HEK293 (cell line): Measurements from ENCODE around the gene RAB3C.

ENCODE experiments used
- CTCF ChIA-PET: fragments of 350-600 bp; formaldehyde crosslinking; extraction: SDS; loops from one replicate; lab custom pipeline; 2021; ENCODE audit warnings: antibody characterized with exemption; lab: Yijun Ruan, JAX
- POLR2A ChIA-PET: fragments of 300-600 bp; formaldehyde crosslinking; extraction: SDS; loops from one replicate; lab custom pipeline; 2020; ENCODE audit warnings: antibody characterized with exemption, inconsistent platforms; lab: Yijun Ruan, JAX
- H3K27ac ChIP-seq: fragments of 200-500 bp; sonication (Bioruptor generic); 2 replicates; pipeline ENCODE4 v1.5.1; 2014; ENCODE audit warnings: low read depth, low read length, control low read depth, inconsistent platforms; ENCODE audit errors: extremely low read depth
- H3K36me3 ChIP-seq, 2 experiments: fragments of 200-500 bp in 1 of 2; sonication (Bioruptor generic) in 1 of 2; 1 replicate in 1 of 2; 2 replicates in 1 of 2; pipeline ENCODE4 v1.5.1; 2014 to 2017; ENCODE audit warnings: inconsistent platforms in 2 of 2, low read length in 2 of 2; ENCODE audit not compliant: control insufficient read depth in 2 of 2, insufficient read depth in 1 of 2
- H3K4me1 ChIP-seq: fragments of 200-500 bp; sonication (Bioruptor generic); 2 replicates; pipeline ENCODE4 v1.5.1; 2014; ENCODE audit warnings: mild to moderate bottlenecking, low read length, inconsistent platforms; ENCODE audit not compliant: control insufficient read depth, insufficient read depth
- H3K4me3 ChIP-seq: 2 replicates; pipeline ENCODE4 v1.5.1; 2011; ENCODE audit warnings: low read depth, mild to moderate bottlenecking, control low read depth, low read length, moderate library complexity
- H3K9me3 ChIP-seq: fragments of 200-500 bp; sonication (Bioruptor generic); 2 replicates; pipeline ENCODE4 v1.5.1; 2014; ENCODE audit warnings: low read depth, low read length, inconsistent platforms; ENCODE audit not compliant: control insufficient read depth, insufficient read depth
- ATF2 ChIP-seq: fragments of 450-650 bp; formaldehyde crosslinking; IDR thresholded peaks from 2 replicates; pipeline ENCODE4 v1.5.1; 2016; ENCODE audit warnings: missing biosample characterization, missing genetic modification characterization, low read depth
- GFI1B ChIP-seq: fragments of 450-650 bp; formaldehyde crosslinking; IDR thresholded peaks from 2 replicates; pipeline ENCODE4 v1.5.1; 2016; ENCODE audit warnings: missing biosample characterization, missing genetic modification characterization
- HIC1 ChIP-seq: fragments of 450-650 bp; formaldehyde crosslinking; IDR thresholded peaks from 2 replicates; pipeline ENCODE4 v1.5.1; 2016; ENCODE audit warnings: missing biosample characterization, missing genetic modification characterization
- INSM2 ChIP-seq: fragments of 450-650 bp; formaldehyde crosslinking; IDR thresholded peaks from 2 replicates; pipeline ENCODE4 v1.5.1; 2016; ENCODE audit warnings: missing biosample characterization, missing genetic modification characterization
- PBX3 ChIP-seq: sonication (generic); formaldehyde crosslinking; IDR thresholded peaks from 2 replicates; pipeline ENCODE4 v1.8.1; 2022; ENCODE audit warnings: mild to moderate bottlenecking, moderate library complexity, missing genetic modification reagents
- PRDM10 ChIP-seq: fragments of 450-650 bp; formaldehyde crosslinking; IDR thresholded peaks from 2 replicates; pipeline ENCODE4 v1.5.1; 2016; ENCODE audit warnings: missing biosample characterization, missing genetic modification characterization
- REST ChIP-seq: fragments of 450-650 bp; formaldehyde crosslinking; IDR thresholded peaks from 2 replicates; pipeline ENCODE4 v1.5.1; 2016; ENCODE audit warnings: missing biosample characterization, missing genetic modification characterization
- SETDB1 ChIP-seq: IDR thresholded peaks from one replicate; pipeline ENCODE4 v1.6.1; 2017; ENCODE audit warnings: mild to moderate bottlenecking, low read length, moderate library complexity, mixed read lengths; ENCODE audit not compliant: insufficient read length
- ZBTB48 ChIP-seq: fragments of 450-650 bp; formaldehyde crosslinking; IDR thresholded peaks from 2 replicates; pipeline ENCODE4 v1.5.1; 2016; ENCODE audit warnings: missing biosample characterization, missing genetic modification characterization
- ZBTB6 ChIP-seq: fragments of 450-650 bp; formaldehyde crosslinking; IDR thresholded peaks from 2 replicates; pipeline ENCODE4 v1.5.1; 2017; ENCODE audit warnings: missing biosample characterization, missing genetic modification characterization
- ZFP69B ChIP-seq: fragments of 450-650 bp; formaldehyde crosslinking; IDR thresholded peaks from 2 replicates; pipeline ENCODE4 v1.5.1; 2016; ENCODE audit warnings: missing biosample characterization, missing genetic modification characterization
- ZNF214 ChIP-seq: fragments of 450-650 bp; formaldehyde crosslinking; IDR thresholded peaks from 2 replicates; pipeline ENCODE4 v1.5.1; 2017; ENCODE audit warnings: missing biosample characterization, mild to moderate bottlenecking, missing genetic modification characterization, borderline replicate concordance
- ZNF24 ChIP-seq: fragments of 450-650 bp; formaldehyde crosslinking; IDR thresholded peaks from 2 replicates; pipeline ENCODE4 v1.5.1; 2016; ENCODE audit warnings: missing biosample characterization, missing genetic modification characterization
- ZNF560 ChIP-seq: fragments of 450-650 bp; formaldehyde crosslinking; IDR thresholded peaks from 2 replicates; pipeline ENCODE4 v1.5.1; 2017; ENCODE audit warnings: missing biosample characterization, missing genetic modification characterization, borderline replicate concordance

RAB3C gene

GRCh38 chr5:58711965-58712364 is 129.1 kb downstream of the RAB3C start:
- H3K4me1 ChIP-seq: no peaks in the 10 kb centered on the region
- TF ChIP-seq ZNF560 (tag by site-specific recombination): no peak
- no peak for TF ChIP-seq ZFP69B (tag by site-specific recombination)
- no peak for TF ChIP-seq REST
- TF ChIP-seq PRDM10: peak; percentile 39; the same call in 1 of the 2 replicates
- TF ChIP-seq ZBTB48 (tag by site-specific recombination): no peak
- peak; percentile 48; the same call in 1 of the 2 replicates for TF ChIP-seq ATF2 (tag by site-specific recombination)
- TF ChIP-seq GFI1B (tag by site-specific recombination): 0 out of 2 replicates have a peak, but pooled peaks have one; percentile 60
- ChIA-PET POLR2A (no interaction called here), CTCF (no interaction called here)
- no peaks in the 10 kb centered on the region for H3K9me3 ChIP-seq
- H3K27ac ChIP-seq: no peak overlapping the region
- no peaks in the 10 kb centered on the region for H3K36me3 ChIP-seq
- no peak overlapping the region for H3K4me3 ChIP-seq

GRCh38 chr5:58714046-58714445 is 131.2 kb downstream of the RAB3C start:
- TF ChIP-seq ZNF214 (tag by site-specific recombination) (no peak), ZNF24 (tag by site-specific recombination) (no peak), PBX3 (no peak), ZBTB6 (no peak), HIC1 (tag by site-specific recombination) (no peak), INSM2 (tag by site-specific recombination) (no peak), SETDB1 (peak; percentile 75)
- H3K36me3 ChIP-seq: no peaks in the 10 kb centered on the region
- H3K9me3 ChIP-seq: no peaks in the 10 kb centered on the region
- POLR2A ChIA-PET: no interaction called here
- CTCF ChIA-PET: no interaction called here
- no peak overlapping the region for H3K27ac ChIP-seq
- H3K4me1 ChIP-seq: no peaks in the 10 kb centered on the region
- no peak overlapping the region for H3K4me3 ChIP-seq
